Body of pancreas (tissue), 4 donors: ENCODE measurements around the gene USP27X.

Experiments
- CTCF ChIP-seq, 7 experiments: fragments of 450-650 bp in 4 of 7; fragments of 200-600 bp in 3 of 7; sonication (generic) in 3 of 7; IDR thresholded peaks; one replicate each; pipeline ENCODE4 v1.5.1; 2016 to 2019; ENCODE audit warnings: antibody characterized with exemption in 7 of 7
- POLR2A ChIP-seq, 3 donors: fragments of 450-650 bp; IDR thresholded peaks; one replicate each; pipeline ENCODE4 v1.6.1; 2016; ENCODE audit warnings: antibody characterized with exemption in 3 of 3, mild to moderate bottlenecking in 2 of 3

GRCh38 chrX:49842621-49843020 lies 36.7 kb upstream of the USP27X start:
- TF ChIP-seq POLR2A (IDR thresholded peaks at IDR 0.05): no peak
- no peak for TF ChIP-seq CTCF (IDR thresholded peaks at IDR 0.05)
